HFF-Myc (cell line): ENCODE data around the gene NR6A1.

Experiments used
- DNase-seq: peaks from one replicate; pipeline ENCODE4 v3.0.0-alpha.2; 2011; ENCODE audit warnings: low read depth; ENCODE audit errors: extremely low read depth
- H3K4me3 ChIP-seq: replicated peaks from 2 replicates; pipeline ENCODE4 v1.5.1; 2011; ENCODE audit warnings: low read depth, mild to moderate bottlenecking, control low read depth, low read length
- CTCF ChIP-seq: IDR thresholded peaks from 2 replicates; pipeline ENCODE4 v1.5.1; 2012; ENCODE audit warnings: mild to moderate bottlenecking, low read depth, low read length, control low read depth; ENCODE audit errors: missing control alignments

The NR6A1 gene

GRCh38 chr9:124501771-124502320 is 269.3 kb downstream of the NR6A1 start:
- DNase-seq: no peak
- H3K4me3 ChIP-seq: no peak overlapping the region
- TF ChIP-seq CTCF: no peak

GRCh38 chr9:124500796-124501611 is 270.1 kb downstream of the NR6A1 start:
- TF ChIP-seq CTCF: no peak
- DNase-seq: no peak
- no peak overlapping the region for H3K4me3 ChIP-seq

GRCh38 chr9:124500028-124500795 is 270.9 kb downstream of the NR6A1 start:
- no peak for TF ChIP-seq CTCF
- no peak overlapping the region for H3K4me3 ChIP-seq
- no peak for DNase-seq

GRCh38 chr9:124499216-124499615 is 271.9 kb downstream of the NR6A1 start:
- TF ChIP-seq CTCF: no peak
- DNase-seq: no peak
- H3K4me3 ChIP-seq: no peak overlapping the region

GRCh38 chr9:124498499-124499146 is 272.5 kb downstream of the NR6A1 start:
- TF ChIP-seq CTCF: no peak
- no peak for DNase-seq
- no peak overlapping the region for H3K4me3 ChIP-seq

GRCh38 chr9:124498040-124498439 is 273.1 kb downstream of the NR6A1 start:
- H3K4me3 ChIP-seq: no peak overlapping the region
- DNase-seq: no peak
- no peak for TF ChIP-seq CTCF
